ENCODE data around the gene MICAL3. TPM values are rescaled to one million over a fixed set of nuclear protein-coding genes. Genes with fewer than 3 reads are reported as not detected.

The MICAL3 gene
- polyA plus RNA-seq, 1 of the 3 experiments (the other 2 are of a cell fraction): 83.1 TPM

DNA sequence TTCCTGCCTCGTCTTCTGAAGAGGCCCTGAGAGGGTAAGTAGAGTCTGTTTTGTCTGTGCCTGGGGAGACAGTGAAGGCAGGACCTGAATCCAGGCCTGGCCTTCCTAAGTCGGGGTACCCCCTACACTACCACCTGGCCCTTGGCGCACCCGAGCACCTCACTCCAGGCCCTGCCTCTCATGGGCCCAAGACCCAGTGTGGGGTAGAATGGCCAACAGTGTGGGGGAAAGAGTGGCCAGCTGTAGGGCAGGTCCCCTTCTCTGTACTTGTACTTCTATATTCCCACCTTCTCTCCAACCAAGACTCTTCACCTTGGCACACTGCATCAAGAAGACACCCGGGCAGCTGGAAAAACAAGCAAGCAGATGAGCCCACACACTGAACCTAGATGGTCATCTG is 227.7 kb downstream of the MICAL3 start:
- Histone ChIP-seq H3K4me3 (ENCODE audit: low read depth in 2 of 2, low read length in 1 of 2) (no peak overlapping the region), H3K27ac (ENCODE audit: low read depth in 2 of 2, low read length in 1 of 2) (no peak overlapping the region), H3K4me1 (ENCODE audit: control insufficient read depth in 1 of 2, insufficient read depth in 2 of 2, low read depth in 1 of 2, low read length in 1 of 2) (no peaks in the 10 kb centered on the region), H3K9me3 (no peaks in the 10 kb centered on the region), H3K9me2 (no peaks in the 10 kb centered on the region), H2AFZ (ENCODE audit: low read depth) (no peak overlapping the region), H3K27me3 (ENCODE audit: insufficient read depth) (no peaks in the 10 kb centered on the region), H3K9ac (no peak overlapping the region), H3K79me2 (ENCODE audit: insufficient read depth) (no peaks in the 10 kb centered on the region), H4K20me1 (ENCODE audit: insufficient read depth) (no peaks in the 10 kb centered on the region), H3K36me3 (replicated peaks in 1 of 2; ENCODE audit: control insufficient read depth in 1 of 2, insufficient read depth in 2 of 2, low read length in 1 of 2) (peaks cover 0 to 20% of the 10 kb centered on the region in 2 experiments), H3F3A (replicated peaks; ENCODE audit: insufficient read depth) (no peaks in the 10 kb centered on the region), H3K4me2 (no peak overlapping the region)
- ChIA-PET POLR2A (no interaction called here), CTCF (no interaction called here)
- WGBS (ENCODE audit: low lambda C conversion rate): 88% methylated on average over 1 of the region's 5 CpGs
- no peak for DNase-seq
- no peak for TF ChIP-seq TCF12 (IDR thresholded peaks at IDR 0.05)
- TF ChIP-seq GABPA (IDR thresholded peaks at IDR 0.05; ENCODE audit: low read depth): no peak
- no peak for TF ChIP-seq TAF1 (IDR thresholded peaks at IDR 0.05; ENCODE audit: borderline replicate concordance, low read depth, low read length)
- no peak for TF ChIP-seq RXRA (IDR thresholded peaks at IDR 0.05; ENCODE audit: borderline replicate concordance, low read depth)
- TF ChIP-seq, protein P1, sequence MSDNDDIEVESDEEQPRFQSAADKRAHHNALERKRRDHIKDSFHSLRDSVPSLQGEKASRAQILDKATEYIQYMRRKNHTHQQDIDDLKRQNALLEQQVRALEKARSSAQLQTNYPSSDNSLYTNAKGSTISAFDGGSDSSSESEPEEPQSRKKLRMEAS (IDR thresholded peaks at IDR 0.05; ENCODE audit: low read depth): no peak
- TF ChIP-seq RAD21 (IDR thresholded peaks at IDR 0.05; ENCODE audit: low read length): no peak
- TF ChIP-seq, protein P2, sequence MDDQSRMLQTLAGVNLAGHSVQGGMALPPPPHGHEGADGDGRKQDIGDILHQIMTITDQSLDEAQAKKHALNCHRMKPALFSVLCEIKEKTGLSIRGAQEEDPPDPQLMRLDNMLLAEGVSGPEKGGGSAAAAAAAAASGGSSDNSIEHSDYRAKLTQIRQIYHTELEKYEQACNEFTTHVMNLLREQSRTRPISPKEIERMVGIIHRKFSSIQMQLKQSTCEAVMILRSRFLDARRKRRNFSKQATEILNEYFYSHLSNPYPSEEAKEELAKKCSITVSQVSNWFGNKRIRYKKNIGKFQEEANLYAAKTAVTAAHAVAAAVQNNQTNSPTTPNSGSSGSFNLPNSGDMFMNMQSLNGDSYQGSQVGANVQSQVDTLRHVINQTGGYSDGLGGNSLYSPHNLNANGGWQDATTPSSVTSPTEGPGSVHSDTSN (IDR thresholded peaks at IDR 0.05): no peak
- no peak for TF ChIP-seq GATA2 (CRISPR knock-in tag; IDR thresholded peaks at IDR 0.05)
- no peak for TF ChIP-seq POLR2AphosphoS5 (IDR thresholded peaks at IDR 0.05; ENCODE audit: low read depth, low read length)
- TF ChIP-seq CHD2 (IDR thresholded peaks at IDR 0.05; ENCODE audit: low read length, partially characterized antibody): no peak
- TF ChIP-seq, protein P3, sequence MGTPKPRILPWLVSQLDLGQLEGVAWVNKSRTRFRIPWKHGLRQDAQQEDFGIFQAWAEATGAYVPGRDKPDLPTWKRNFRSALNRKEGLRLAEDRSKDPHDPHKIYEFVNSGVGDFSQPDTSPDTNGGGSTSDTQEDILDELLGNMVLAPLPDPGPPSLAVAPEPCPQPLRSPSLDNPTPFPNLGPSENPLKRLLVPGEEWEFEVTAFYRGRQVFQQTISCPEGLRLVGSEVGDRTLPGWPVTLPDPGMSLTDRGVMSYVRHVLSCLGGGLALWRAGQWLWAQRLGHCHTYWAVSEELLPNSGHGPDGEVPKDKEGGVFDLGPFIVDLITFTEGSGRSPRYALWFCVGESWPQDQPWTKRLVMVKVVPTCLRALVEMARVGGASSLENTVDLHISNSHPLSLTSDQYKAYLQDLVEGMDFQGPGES (IDR thresholded peaks at IDR 0.05; ENCODE audit: low read depth, low read length): no peak
- TF ChIP-seq EP300 (IDR thresholded peaks at IDR 0.05; ENCODE audit: borderline replicate concordance in 1 of 2, low read depth in 1 of 2, low read length in 1 of 2): no peak

DNA sequence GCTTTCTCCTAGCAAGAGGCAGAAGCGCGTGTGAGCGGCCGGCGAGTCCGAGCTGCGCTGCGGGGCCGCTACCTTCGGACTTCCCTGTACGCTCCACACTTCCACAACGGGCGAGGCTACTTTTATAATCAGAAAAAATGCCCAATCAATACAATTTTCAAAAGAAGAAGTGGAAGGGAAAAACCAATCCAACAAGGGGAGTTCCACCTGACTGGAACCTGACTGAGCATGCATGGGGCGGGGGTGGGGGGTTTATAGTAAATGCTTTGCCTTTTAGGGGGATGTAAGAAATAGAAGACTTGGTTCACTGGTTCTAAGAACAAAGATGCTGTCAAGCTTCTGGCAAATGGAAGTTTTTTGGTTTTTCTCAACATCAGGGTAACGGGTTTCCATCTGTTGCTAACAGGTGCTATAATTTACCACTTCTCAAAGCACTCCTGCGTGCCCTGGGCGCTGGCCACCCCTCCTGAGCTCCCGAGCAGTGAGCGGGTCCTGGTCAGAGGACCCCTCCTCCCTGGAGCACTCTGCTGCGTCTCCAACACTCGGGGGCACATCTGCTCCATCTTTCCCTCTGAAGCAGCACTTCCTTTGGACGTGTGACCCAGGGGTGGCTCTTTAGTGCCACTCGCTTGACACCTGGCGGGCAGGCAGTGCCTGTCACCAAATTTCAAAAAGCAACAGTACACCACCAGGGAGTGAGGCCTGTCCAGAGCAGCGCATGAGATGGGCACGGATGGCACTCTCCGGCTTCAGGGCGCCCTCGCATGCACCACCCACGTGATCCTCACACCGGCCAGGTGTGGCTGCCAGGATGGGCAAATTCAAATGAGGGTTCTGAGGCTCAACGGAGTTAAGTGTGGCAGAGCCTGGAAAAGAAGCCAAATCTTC is 228.5 kb downstream of the MICAL3 start:
- POLR2A ChIA-PET: no interaction called here
- 96% methylated on average over 30 of the region's 32 CpGs for WGBS (ENCODE audit: low lambda C conversion rate)
- CTCF ChIA-PET: no interaction called here
- Histone ChIP-seq H3K27ac (ENCODE audit: low read depth in 2 of 2, low read length in 1 of 2) (no peak overlapping the region), H3K27me3 (ENCODE audit: insufficient read depth) (no peaks in the 10 kb centered on the region), H4K20me1 (ENCODE audit: insufficient read depth) (no peaks in the 10 kb centered on the region), H3F3A (replicated peaks; ENCODE audit: insufficient read depth) (no peaks in the 10 kb centered on the region), H2AFZ (ENCODE audit: low read depth) (no peak overlapping the region), H3K4me3 (ENCODE audit: low read depth in 2 of 2, low read length in 1 of 2) (no peak overlapping the region), H3K4me2 (no peak overlapping the region), H3K4me1 (ENCODE audit: control insufficient read depth in 1 of 2, insufficient read depth in 2 of 2, low read depth in 1 of 2, low read length in 1 of 2) (no peaks in the 10 kb centered on the region), H3K9me2 (no peaks in the 10 kb centered on the region), H3K36me3 (replicated peaks in 1 of 2; ENCODE audit: control insufficient read depth in 1 of 2, insufficient read depth in 2 of 2, low read length in 1 of 2) (peaks cover 0 to 28% of the 10 kb centered on the region in 2 experiments), H3K9me3 (no peaks in the 10 kb centered on the region), H3K79me2 (ENCODE audit: insufficient read depth) (no peaks in the 10 kb centered on the region), H3K9ac (no peak overlapping the region)
- no peak for DNase-seq
- TF ChIP-seq POLR2AphosphoS5 (IDR thresholded peaks at IDR 0.05; ENCODE audit: low read depth, low read length): no peak
- no peak for TF ChIP-seq EZH2phosphoT487 (IDR thresholded peaks at IDR 0.05; ENCODE audit: borderline replicate concordance, low read depth)
- TF ChIP-seq RCOR1 (IDR thresholded peaks at IDR 0.05; ENCODE audit: low read length): no peak
- no peak for TF ChIP-seq NFIC (IDR thresholded peaks at IDR 0.05; ENCODE audit: borderline replicate concordance)
- no peak for TF ChIP-seq NRF1 (IDR thresholded peaks at IDR 0.05; ENCODE audit: low read depth, low read length)
- TF ChIP-seq, protein P4, sequence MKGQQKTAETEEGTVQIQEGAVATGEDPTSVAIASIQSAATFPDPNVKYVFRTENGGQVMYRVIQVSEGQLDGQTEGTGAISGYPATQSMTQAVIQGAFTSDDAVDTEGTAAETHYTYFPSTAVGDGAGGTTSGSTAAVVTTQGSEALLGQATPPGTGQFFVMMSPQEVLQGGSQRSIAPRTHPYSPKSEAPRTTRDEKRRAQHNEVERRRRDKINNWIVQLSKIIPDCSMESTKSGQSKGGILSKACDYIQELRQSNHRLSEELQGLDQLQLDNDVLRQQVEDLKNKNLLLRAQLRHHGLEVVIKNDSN (IDR thresholded peaks at IDR 0.05; ENCODE audit: borderline replicate concordance, low read depth): no peak
- TF ChIP-seq RAD21 (IDR thresholded peaks at IDR 0.05; ENCODE audit: low read length): no peak
- TF ChIP-seq, protein P3 (IDR thresholded peaks at IDR 0.05; ENCODE audit: low read depth, low read length): no peak
- no peak for TF ChIP-seq TEAD4 (IDR thresholded peaks at IDR 0.05; ENCODE audit: borderline replicate concordance, insufficient read depth)
- TF ChIP-seq, protein P5, sequence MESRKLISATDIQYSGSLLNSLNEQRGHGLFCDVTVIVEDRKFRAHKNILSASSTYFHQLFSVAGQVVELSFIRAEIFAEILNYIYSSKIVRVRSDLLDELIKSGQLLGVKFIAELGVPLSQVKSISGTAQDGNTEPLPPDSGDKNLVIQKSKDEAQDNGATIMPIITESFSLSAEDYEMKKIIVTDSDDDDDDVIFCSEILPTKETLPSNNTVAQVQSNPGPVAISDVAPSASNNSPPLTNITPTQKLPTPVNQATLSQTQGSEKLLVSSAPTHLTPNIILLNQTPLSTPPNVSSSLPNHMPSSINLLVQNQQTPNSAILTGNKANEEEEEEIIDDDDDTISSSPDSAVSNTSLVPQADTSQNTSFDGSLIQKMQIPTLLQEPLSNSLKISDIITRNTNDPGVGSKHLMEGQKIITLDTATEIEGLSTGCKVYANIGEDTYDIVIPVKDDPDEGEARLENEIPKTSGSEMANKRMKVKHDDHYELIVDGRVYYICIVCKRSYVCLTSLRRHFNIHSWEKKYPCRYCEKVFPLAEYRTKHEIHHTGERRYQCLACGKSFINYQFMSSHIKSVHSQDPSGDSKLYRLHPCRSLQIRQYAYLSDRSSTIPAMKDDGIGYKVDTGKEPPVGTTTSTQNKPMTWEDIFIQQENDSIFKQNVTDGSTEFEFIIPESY (IDR thresholded peaks at IDR 0.05; ENCODE audit: borderline replicate concordance, low read depth): no peak
- no peak for TF ChIP-seq RFX5 (IDR thresholded peaks at IDR 0.05; ENCODE audit: low read length)
- no peak for TF ChIP-seq GABPA (IDR thresholded peaks at IDR 0.05; ENCODE audit: low read depth)
